GM18951 (cell line): ENCODE measurements around the gene TMEM117.
"Not testable (repeated sequence)": the region's sequence is repeated elsewhere in the genome, so short reads cannot be mapped to it uniquely, and the experiment has no call there.

Source experiments
- POLR2A ChIP-seq: IDR thresholded peaks from 4 replicates; pipeline ENCODE4 v1.6.1; 2011; ENCODE audit warnings: mild to moderate bottlenecking; ENCODE audit not compliant: insufficient read length, insufficient read depth; ENCODE audit errors: extremely low read depth
- in situ Hi-C: fragments of 300-500 bp; cut with MboI; formaldehyde crosslinking; loops from one replicate; pipeline ENCODE4 v1.12.0; 2022; ENCODE audit warnings: low sequenced_read_pairs, mixed read lengths, inconsistent platforms; ENCODE audit not compliant: unreplicated experiment

TMEM117 gene

GRCh38 chr12:44193281-44193680, 357.4 kb downstream of the TMEM117 start:
- no peak for TF ChIP-seq POLR2A
- in situ Hi-C loops, result no loop called here

GRCh38 chr12:44195719-44196118, 359.8 kb downstream of the TMEM117 start:
- in situ Hi-C loops, result not testable (repeated sequence)

- in situ Hi-C loops, result no loop called here
- TF ChIP-seq POLR2A, result no peak
These were observed 370.2 kb downstream of the TMEM117 start for GRCh38 chr12:44206045-44206444.

GRCh38 chr12:44217146-44217883, 381.4 kb downstream of the TMEM117 start:
- in situ Hi-C loops, result no loop called here
- TF ChIP-seq POLR2A, result no peak

GRCh38 chr12:44223736-44224135, 387.9 kb downstream of the TMEM117 start:
- TF ChIP-seq POLR2A, result no peak
- in situ Hi-C loops, result no loop called here

GRCh38 chr12:44224399-44225148, 388.7 kb downstream of the TMEM117 start:
- TF ChIP-seq POLR2A, result no peak
- in situ Hi-C loops, result no loop called here

GRCh38 chr12:44225149-44225510, 389.2 kb downstream of the TMEM117 start:
- no peak for TF ChIP-seq POLR2A
- in situ Hi-C loops, result no loop called here

GRCh38 chr12:44227616-44228015, 391.7 kb downstream of the TMEM117 start:
- TF ChIP-seq POLR2A, result no peak
- in situ Hi-C loops, result no loop called here

- in situ Hi-C loops, result no loop called here
These were observed 394.0 kb downstream of the TMEM117 start for GRCh38 chr12:44229846-44230245.

GRCh38 chr12:44235674-44236073, 399.8 kb downstream of the TMEM117 start:
- in situ Hi-C loops, result no loop called here
- TF ChIP-seq POLR2A, result no peak

More at GRCh38 chr12:44229846-44230245, 394.0 kb downstream of the TMEM117 start:
- TF ChIP-seq POLR2A, result no peak

GRCh38 chr12:44240186-44240585, 404.3 kb downstream of the TMEM117 start:
- in situ Hi-C loops, result no loop called here
- TF ChIP-seq POLR2A, result no peak

- in situ Hi-C loops, result no loop called here
- TF ChIP-seq POLR2A, result no peak
These were observed 410.1 kb downstream of the TMEM117 start for GRCh38 chr12:44245932-44246331.

GRCh38 chr12:44246482-44247105, 410.7 kb downstream of the TMEM117 start:
- in situ Hi-C loops, result no loop called here
- no peak for TF ChIP-seq POLR2A

- in situ Hi-C loops, result no loop called here
- TF ChIP-seq POLR2A, result no peak
These were observed 411.7 kb downstream of the TMEM117 start for GRCh38 chr12:44247588-44247987.
